Body of pancreas (tissue), 4 donors: ENCODE data around the gene CPOX. TPM values are rescaled to one million over a fixed set of nuclear protein-coding genes. Genes with fewer than 3 reads are reported as not detected.
"Not testable (repeated sequence)": the region's sequence is repeated elsewhere in the genome, so short reads cannot be mapped to it uniquely, and the experiment has no call there.

Experiments used
- ATAC-seq: fragments of 150-250 bp; one replicate; pipeline ENCODE4 v1.9.1; 2016
- DNase-seq, 4 donors: peaks; one replicate each; pipeline ENCODE4 v3.0.0-alpha.2; 2019
- H3K27ac ChIP-seq, 4 donors: fragments of 200-600 bp; sonication (generic); 1 replicate in 3 of 4; 2 replicates in 1 of 4; pipeline versions ENCODE4 v1.5.1 to v1.6.1; 2016 to 2019; ENCODE audit warnings: mild to moderate bottlenecking in 1 of 4, mixed read lengths in 1 of 4, moderate library complexity in 1 of 4
- H3K27me3 ChIP-seq, 2 donors: fragments of 200-600 bp; sonication (generic); one replicate each; pipeline ENCODE4 v1.6.0; 2016; ENCODE audit warnings: mild to moderate bottlenecking in 1 of 2
- H3K36me3 ChIP-seq, 2 donors: fragments of 200-600 bp; sonication (generic); replicated peaks in 1 of 2; 2 replicates each; pipeline ENCODE4 v1.5.1; 2016; ENCODE audit warnings: low read depth in 2 of 2; ENCODE audit not compliant: insufficient read depth in 1 of 2
- H3K4me1 ChIP-seq: fragments of 200-600 bp; sonication (generic); one replicate; pipeline ENCODE4 v1.6.0; 2016
- H3K4me3 ChIP-seq, 2 donors: fragments of 200-600 bp; sonication (generic); 1 replicate in 1 of 2; 2 replicates in 1 of 2; pipeline ENCODE4 v1.5.1; 2016 to 2019
- H3K9me3 ChIP-seq, 3 donors: fragments of 200-600 bp; sonication (generic); 1 replicate in 2 of 3; 2 replicates in 1 of 3; pipeline ENCODE4 v1.5.1; 2016
- POLR2A ChIP-seq, 3 donors: fragments of 450-650 bp; IDR thresholded peaks; one replicate each; pipeline ENCODE4 v1.6.1; 2016; ENCODE audit warnings: antibody characterized with exemption in 3 of 3, mild to moderate bottlenecking in 2 of 3
- WGBS, 2 donors: methylation state at CpG; one replicate each; pipeline ENCODE4 v1.1.5; 2017; 5-methylcytosine and 5-hydroxymethylcytosine counted together
- intact Hi-C: fragments of 100-400 bp; cut with DNase I; formaldehyde crosslinking; loops from one replicate; pipeline ENCODE4 v1.15.1; 2023
- total RNA-seq, 2 donors: library from RNA; depleted of rRNA; stranded (reverse); fragments of >200 nt; gene quantifications; one replicate each; pipeline ENCODE4 v1.1.0, GENCODE V29; 2016
- TF ChIP-seq, protein P1 (sequence below), 7 experiments: fragments of 450-650 bp in 4 of 7; fragments of 200-600 bp in 3 of 7; sonication (generic) in 3 of 7; IDR thresholded peaks; one replicate each; pipeline ENCODE4 v1.5.1; 2016 to 2019; ENCODE audit warnings: antibody characterized with exemption in 7 of 7

The CPOX gene
- 10 to 100 TPM; 14.8 to 25.4 TPM for total RNA-seq

DNA sequence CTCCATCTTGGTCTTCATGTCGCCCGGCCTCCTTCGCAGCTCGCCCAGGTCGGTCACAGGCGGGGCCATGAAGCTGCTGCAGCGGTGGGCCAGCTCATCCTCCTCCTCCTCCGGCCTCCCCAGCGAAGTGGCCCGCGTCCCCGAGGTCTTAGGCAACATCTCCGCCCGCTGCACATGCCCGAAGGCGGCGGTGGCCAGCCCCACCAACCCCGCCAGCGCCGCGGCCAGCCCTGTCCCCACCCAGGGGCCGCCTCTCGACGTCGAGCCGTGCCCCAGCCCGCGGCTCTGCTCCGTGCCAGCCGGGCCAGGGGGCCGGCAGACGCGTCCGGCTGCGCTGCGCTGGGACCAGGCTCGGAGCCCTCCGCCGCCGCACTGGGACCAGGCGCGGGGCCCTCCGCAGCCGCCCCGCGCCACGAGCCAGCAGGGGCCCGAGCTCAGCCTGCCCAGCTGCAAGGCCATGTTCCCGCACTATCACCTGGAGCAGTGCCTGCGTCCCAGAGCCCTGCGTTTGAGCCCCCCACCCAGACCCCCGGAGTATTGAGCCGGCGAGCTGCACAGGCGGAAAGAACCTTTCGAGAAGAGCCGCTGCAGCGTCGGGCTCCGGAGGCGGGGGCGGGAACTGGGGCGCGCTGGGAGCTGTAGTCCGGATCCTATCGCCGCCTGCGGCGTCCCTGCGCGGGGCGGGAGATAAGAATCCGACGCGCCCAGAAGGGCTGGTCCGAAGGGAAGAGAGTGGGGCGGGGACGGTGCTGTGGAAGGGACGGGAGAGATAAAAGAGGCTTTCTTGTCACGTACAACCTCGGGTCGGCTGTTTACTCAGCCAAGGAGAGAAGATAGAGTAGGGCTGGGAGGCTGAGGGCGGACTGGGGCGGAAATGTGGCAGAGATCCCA lies at the start of gene CPOX:
CPOX (minus strand) TSS at position 566 of the 891 bp plus-strand sequence; CDS start at position 459, 107 bp downstream.
- 0% methylated on average over 42 to 79 of the region's 84 CpGs for WGBS, 2 donors
- TF ChIP-seq, protein P1, sequence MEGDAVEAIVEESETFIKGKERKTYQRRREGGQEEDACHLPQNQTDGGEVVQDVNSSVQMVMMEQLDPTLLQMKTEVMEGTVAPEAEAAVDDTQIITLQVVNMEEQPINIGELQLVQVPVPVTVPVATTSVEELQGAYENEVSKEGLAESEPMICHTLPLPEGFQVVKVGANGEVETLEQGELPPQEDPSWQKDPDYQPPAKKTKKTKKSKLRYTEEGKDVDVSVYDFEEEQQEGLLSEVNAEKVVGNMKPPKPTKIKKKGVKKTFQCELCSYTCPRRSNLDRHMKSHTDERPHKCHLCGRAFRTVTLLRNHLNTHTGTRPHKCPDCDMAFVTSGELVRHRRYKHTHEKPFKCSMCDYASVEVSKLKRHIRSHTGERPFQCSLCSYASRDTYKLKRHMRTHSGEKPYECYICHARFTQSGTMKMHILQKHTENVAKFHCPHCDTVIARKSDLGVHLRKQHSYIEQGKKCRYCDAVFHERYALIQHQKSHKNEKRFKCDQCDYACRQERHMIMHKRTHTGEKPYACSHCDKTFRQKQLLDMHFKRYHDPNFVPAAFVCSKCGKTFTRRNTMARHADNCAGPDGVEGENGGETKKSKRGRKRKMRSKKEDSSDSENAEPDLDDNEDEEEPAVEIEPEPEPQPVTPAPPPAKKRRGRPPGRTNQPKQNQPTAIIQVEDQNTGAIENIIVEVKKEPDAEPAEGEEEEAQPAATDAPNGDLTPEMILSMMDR (IDR thresholded peaks at IDR 0.05) = peak in 1 of 7 experiments; percentile 5
- peak in 1 of 3 donors; percentile 26 for TF ChIP-seq POLR2A (IDR thresholded peaks at IDR 0.05)
- Histone ChIP-seq H3K27ac (peak within 1 kb of the TSS; percentile 40 to 74 (median 63)), H3K4me1 (peaks cover 8% of the 10 kb centered on the region), H3K9me3 (no peaks in the 10 kb centered on the region), H3K4me3 (peak within 1 kb of the TSS; percentile 44 to 77), H3K36me3 (peaks cover 0 to 3% of the 10 kb centered on the region in 2 donors), H3K27me3 (no peaks in the 10 kb centered on the region)
- peak; percentile 75 to 79 (median 78) for DNase-seq
- ATAC-seq = peak; percentile 94
- intact Hi-C loops = no loop called here

DNA sequence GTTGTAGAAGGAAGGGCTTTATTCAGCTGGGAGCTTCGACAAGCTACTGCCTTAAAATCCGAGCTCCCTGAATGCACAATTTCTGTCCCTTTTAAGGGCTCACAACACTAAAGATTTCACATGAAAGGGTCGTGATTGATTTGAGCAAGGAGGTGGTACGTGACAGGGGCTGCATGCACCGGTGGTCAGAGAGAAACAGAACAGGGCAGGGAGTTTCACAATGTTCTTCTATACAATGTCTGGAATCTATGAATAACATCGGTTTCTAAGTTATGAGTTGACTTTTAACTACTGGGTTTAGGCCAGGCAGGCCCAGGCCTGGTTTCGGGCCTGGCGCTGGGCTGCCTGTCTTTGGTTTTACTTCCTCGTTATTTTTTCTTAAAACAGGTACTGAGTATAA lies 49.4 kb upstream of the CPOX start:
- H3K36me3 ChIP-seq, H3K4me1 ChIP-seq, H3K9me3 ChIP-seq, H3K27me3 ChIP-seq, intact Hi-C loops, DNase-seq, H3K4me3 ChIP-seq, H3K27ac ChIP-seq, ATAC-seq: not testable (repeated sequence)
- WGBS, 2 donors = 72 to 78% methylated on average over 9 of the region's 9 CpGs

DNA sequence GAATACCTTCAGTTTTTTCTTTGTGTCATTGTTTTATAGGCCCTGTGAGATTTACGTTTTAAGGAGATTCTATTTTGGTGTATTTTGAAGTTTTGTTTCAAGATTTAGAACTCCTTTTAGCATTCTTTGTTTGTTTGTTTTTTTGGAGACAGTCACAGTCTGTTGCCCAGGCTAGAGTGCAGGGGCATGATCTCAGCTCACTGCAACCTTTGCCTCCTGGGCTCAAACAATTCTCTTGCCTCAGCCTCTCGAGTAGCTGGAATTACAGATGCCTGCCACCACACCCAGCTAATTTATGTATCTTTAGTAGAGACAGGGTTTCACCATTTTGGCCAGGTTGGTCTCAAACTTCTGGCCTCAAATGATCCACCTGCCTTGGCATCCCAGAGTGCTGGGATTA lies 48.3 kb upstream of the CPOX start:
- H3K4me3 ChIP-seq, H3K4me1 ChIP-seq, DNase-seq, ATAC-seq, H3K27ac ChIP-seq, intact Hi-C loops, H3K9me3 ChIP-seq, H3K27me3 ChIP-seq, H3K36me3 ChIP-seq: not testable (repeated sequence)
- WGBS, 2 donors = 51 to 64% methylated on average over 2 of the region's 2 CpGs

DNA sequence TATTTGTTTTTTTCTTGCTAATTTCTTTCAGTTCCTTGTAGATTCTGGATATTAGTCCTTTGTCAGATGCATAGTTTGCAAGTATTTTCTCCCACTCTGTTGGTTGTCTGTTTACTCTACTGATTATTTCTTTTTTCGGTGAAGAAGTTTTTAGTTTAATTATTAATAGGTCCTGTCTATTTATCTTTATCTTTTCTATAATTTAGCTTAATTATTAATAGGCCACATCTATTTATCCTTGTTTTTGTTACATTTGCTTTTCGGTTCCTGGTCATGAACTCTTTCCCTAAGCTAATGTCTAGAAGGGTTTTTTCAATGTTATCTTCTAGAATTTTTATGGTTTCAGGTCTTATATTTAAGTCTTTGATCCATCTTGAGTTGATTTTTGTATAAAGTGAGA lies 45.1 kb upstream of the CPOX start:
- DNase-seq, H3K4me3 ChIP-seq, ATAC-seq, H3K27me3 ChIP-seq, H3K4me1 ChIP-seq, H3K9me3 ChIP-seq, H3K36me3 ChIP-seq, H3K27ac ChIP-seq, intact Hi-C loops: not testable (repeated sequence)
- WGBS, 2 donors = 22 to 29% methylated on average over 2 of the region's 2 CpGs

DNA sequence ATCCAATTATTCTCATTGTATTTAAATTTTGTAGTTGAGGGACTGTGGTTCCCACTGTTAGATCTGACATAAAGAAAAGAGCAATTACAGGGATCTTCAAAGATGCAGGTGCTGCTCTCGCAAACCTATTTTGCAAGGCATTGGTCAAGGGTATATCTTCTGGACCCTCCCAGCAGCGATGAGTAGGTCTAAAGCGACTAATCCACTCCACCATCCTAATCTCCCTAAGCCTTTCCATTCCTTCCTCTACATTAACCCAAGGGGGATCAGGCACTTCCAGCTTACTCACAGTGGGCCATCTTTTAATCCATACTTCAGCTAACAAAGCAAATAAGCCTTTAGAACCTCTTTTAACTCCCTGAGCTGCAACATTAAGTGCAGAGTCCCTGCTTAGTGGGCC lies 37.0 kb upstream of the CPOX start:
- no peak for ATAC-seq
- Histone ChIP-seq H3K27me3 (no peaks in the 10 kb centered on the region), H3K4me3 (no peak overlapping the region), H3K4me1 (no peaks in the 10 kb centered on the region), H3K9me3 (no peaks in the 10 kb centered on the region), H3K36me3 (no peaks in the 10 kb centered on the region), H3K27ac (no peak overlapping the region)
- TF ChIP-seq, protein P1 (IDR thresholded peaks at IDR 0.05) = no peak
- no peak for TF ChIP-seq POLR2A (IDR thresholded peaks at IDR 0.05)
- 72 to 90% methylated on average over 3 of the region's 3 CpGs for WGBS, 2 donors
- DNase-seq = no peak
- intact Hi-C loops = no loop called here

DNA sequence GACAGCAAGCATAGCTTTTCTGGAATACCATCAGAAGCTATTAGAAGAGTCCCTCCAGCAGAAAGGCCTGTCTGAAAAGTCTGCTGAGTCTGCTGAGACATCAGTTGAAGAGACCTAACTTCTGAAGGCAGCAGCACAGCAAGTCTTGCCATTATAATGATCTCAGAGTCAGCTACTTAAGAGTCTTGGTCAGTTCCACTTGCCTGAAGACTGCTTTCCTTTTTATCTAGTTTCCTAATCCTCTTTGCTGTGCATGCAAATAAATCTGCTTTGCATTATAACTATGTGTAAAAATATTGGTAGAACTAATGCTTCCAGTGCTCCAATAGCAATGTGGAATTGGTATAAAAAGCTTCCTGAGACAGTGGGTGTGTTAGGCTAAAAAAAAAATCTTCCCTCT lies 34.9 kb upstream of the CPOX start:
- Histone ChIP-seq H3K36me3 (no peaks in the 10 kb centered on the region), H3K4me1 (no peaks in the 10 kb centered on the region), H3K4me3 (no peak overlapping the region), H3K9me3 (no peaks in the 10 kb centered on the region), H3K27me3 (no peaks in the 10 kb centered on the region), H3K27ac (no peak overlapping the region)
- intact Hi-C loops = no loop called here
- no peak for TF ChIP-seq POLR2A (IDR thresholded peaks at IDR 0.05)
- TF ChIP-seq, protein P1 (IDR thresholded peaks at IDR 0.05) = no peak
- DNase-seq (no peak), ATAC-seq (no peak)
